ENCODE measurements around the gene THRSP. TPM values are rescaled to one million over a fixed set of nuclear protein-coding genes. Genes with fewer than 3 reads are reported as not detected.

The THRSP gene
- total and polyA plus RNA-seq, 7 experiments from 2014 or later = not detected

DNA sequence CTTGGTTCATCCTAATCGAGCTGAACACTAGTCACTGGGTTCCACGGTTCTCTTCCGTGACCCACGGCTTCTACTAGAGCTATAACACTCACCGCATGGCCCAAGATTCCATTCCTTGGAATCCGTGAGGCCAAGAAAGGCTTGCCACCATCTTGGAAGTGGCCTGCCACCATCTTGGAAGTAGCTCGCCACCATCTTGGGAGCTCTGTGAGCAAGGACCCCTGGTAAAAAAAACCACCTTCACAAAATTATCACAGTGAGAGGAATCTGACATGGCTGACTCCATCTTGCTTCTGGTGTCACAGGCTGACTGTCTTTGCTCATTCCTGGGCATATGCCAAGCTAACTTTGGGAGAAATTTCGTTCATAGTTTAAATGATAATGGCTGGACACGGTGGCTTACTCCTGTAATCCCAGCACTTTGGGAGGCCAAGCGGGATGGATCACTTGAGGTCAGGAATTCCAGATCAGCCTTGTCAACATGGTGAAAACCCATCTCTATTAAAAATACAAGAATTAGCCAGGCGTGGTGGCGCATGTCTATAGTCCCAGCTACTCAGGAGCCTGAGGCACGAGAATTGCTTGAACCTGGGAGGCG, 21.7 kb upstream of the THRSP start:
- Mint-ChIP-seq H3K9me3 (no peaks in the 10 kb centered on the region), H3K36me3 (no peaks in the 10 kb centered on the region), H3K4me3 (no peak overlapping the region), H3K27me3 (no peaks in the 10 kb centered on the region), H3K4me1 (peaks cover 17 to 23% (median 20%) of the 10 kb centered on the region in 7 donors), H3K27ac (no peak overlapping the region)
- H3K4me1 ChIP-seq (ENCODE audit: control insufficient read depth in 2 of 2, insufficient read depth in 2 of 2, low read length in 2 of 2) = peaks cover 0 to 10% of the 10 kb centered on the region in 2 donors
- H3K27me3 ChIP-seq (ENCODE audit: control insufficient read depth in 2 of 2, insufficient read depth in 2 of 2, low read length in 2 of 2) = no peaks in the 10 kb centered on the region
- ATAC-seq (no peak), DNase-seq (no peak)
- no peaks in the 10 kb centered on the region for H3K9me3 ChIP-seq (ENCODE audit: control insufficient read depth in 2 of 3, low read length in 3 of 3)
- H3K36me3 ChIP-seq (ENCODE audit: control insufficient read depth in 2 of 3, insufficient read depth in 3 of 3, low read length in 3 of 3) = no peaks in the 10 kb centered on the region
- no peak overlapping the region for H3K4me3 ChIP-seq (ENCODE audit: low read length)
- ChIA-PET CTCF (no interaction called here), POLR2A (no interaction called here)
- no peak overlapping the region for H3K27ac ChIP-seq (ENCODE audit: low read depth, low read length)
- intact Hi-C loops (cut with micrococcal nuclease) = no loop called here

DNA sequence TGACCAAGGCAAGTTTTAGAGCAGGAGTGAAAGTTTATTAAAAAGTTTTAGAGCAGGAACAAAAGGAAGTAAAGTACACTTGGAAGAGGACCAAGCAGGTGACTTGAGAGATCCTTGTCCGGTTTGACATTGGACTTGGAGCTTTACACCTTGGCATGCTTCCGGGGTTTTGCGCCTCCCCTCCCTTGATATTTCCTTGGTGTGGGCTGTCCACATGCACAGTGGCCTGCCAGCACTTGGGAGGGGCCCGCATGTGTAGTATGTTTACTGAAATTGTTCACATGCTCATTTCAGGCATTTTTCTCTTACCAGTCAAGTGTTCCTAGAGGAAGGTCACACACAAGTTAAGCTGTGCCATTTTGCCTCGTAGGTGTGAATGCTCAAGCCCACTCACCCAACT, 19.0 kb upstream of the THRSP start:
- no peaks in the 10 kb centered on the region for H3K9me3 ChIP-seq (ENCODE audit: control insufficient read depth in 2 of 3, low read length in 3 of 3)
- Mint-ChIP-seq H3K36me3 (no peaks in the 10 kb centered on the region), H3K27me3 (no peaks in the 10 kb centered on the region), H3K27ac (no peak overlapping the region), H3K9me3 (no peaks in the 10 kb centered on the region), H3K4me1 (peaks cover 14 to 21% (median 18%) of the 10 kb centered on the region in 7 donors), H3K4me3 (no peak overlapping the region)
- ATAC-seq (no peak), DNase-seq (no peak)
- CTCF ChIA-PET = no interaction called here
- no peaks in the 10 kb centered on the region for H3K36me3 ChIP-seq (ENCODE audit: control insufficient read depth in 2 of 3, insufficient read depth in 3 of 3, low read length in 3 of 3)
- peaks cover 0 to 10% of the 10 kb centered on the region in 2 donors for H3K4me1 ChIP-seq (ENCODE audit: control insufficient read depth in 2 of 2, insufficient read depth in 2 of 2, low read length in 2 of 2)
- intact Hi-C loops (cut with micrococcal nuclease) = loop anchor here in 1 of 2 donors (5.0 kb wide), 1 partner anchor 997 kb away; no protein-coding TSS in a partner anchor
- H3K27me3 ChIP-seq (ENCODE audit: control insufficient read depth in 2 of 2, insufficient read depth in 2 of 2, low read length in 2 of 2) = no peaks in the 10 kb centered on the region
- no peak overlapping the region for H3K4me3 ChIP-seq (ENCODE audit: low read length)
- POLR2A ChIA-PET = no interaction called here
- H3K27ac ChIP-seq (ENCODE audit: low read depth, low read length) = no peak overlapping the region

DNA sequence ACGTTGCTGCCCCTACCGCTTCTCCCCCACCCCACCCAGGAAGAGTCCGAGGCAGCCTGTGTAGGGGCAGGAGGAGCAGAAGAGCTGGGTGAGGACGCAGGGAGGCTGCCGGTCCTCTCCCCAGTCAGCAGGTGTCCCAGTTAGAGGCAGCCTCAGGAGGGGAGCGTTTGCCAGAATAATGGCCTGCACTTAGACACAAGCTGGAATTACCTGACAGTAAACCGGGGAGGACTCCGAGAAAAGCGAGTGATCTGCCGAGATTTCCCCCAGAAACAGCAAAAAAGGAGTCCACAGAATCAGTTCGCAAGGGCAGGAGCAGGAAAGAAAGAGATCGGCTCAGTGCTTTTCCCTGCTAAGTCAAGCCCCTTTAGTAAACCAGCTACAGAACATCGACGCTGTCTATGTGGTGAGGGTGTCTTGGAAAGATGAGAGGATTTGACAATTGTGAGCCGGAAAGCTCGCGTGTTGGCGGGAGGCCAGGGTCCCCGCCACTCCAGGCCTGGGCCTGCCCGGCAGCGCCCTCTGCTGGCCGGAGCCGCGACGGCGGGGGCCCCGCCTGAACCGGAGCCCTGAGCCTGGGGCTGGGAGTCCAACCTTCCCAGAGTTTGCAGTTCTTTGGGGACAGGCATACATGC, 17.7 kb upstream of the THRSP start:
- no peaks in the 10 kb centered on the region for H3K27me3 Mint-ChIP-seq
- ATAC-seq (peak; percentile 97), DNase-seq (peak; percentile 66 to 92 (median 83))
- no peaks in the 10 kb centered on the region for H3K36me3 ChIP-seq (ENCODE audit: control insufficient read depth in 2 of 3, insufficient read depth in 3 of 3, low read length in 3 of 3)
- intact Hi-C loops (cut with micrococcal nuclease) = loop anchor here (1.0 to 5.0 kb wide), 5 partner anchors 52 to 999 kb away; partner anchors contain the start of gene INTS4 (in 1 of the 2)
- ChIA-PET POLR2A (no interaction called here), CTCF (interaction anchor here (0.8 to 1.1 kb wide), 6 partner anchors 11 to 272 kb away, joined by 3 to 4 read pairs (median 3); partner anchors contain the start of gene INTS4)
- H3K27ac Mint-ChIP-seq = peak overlapping the region in 4 of 9 donors; percentile 4 to 67 (median 43)
- H3K4me3 Mint-ChIP-seq = peak overlapping the region; percentile 49 to 78 (median 73)
- no peaks in the 10 kb centered on the region for H3K9me3 ChIP-seq (ENCODE audit: control insufficient read depth in 2 of 3, low read length in 3 of 3)
- H3K27ac ChIP-seq (ENCODE audit: low read depth, low read length) = no peak overlapping the region
- no peaks in the 10 kb centered on the region for H3K27me3 ChIP-seq (ENCODE audit: control insufficient read depth in 2 of 2, insufficient read depth in 2 of 2, low read length in 2 of 2)
- H3K4me1 Mint-ChIP-seq = peaks cover 4 to 17% (median 9%) of the 10 kb centered on the region in 7 donors
- peak overlapping the region; percentile 57 for H3K4me3 ChIP-seq (ENCODE audit: low read length)
- no peaks in the 10 kb centered on the region for H3K36me3 Mint-ChIP-seq
- no peaks in the 10 kb centered on the region for H3K9me3 Mint-ChIP-seq
- peaks cover 0 to 10% of the 10 kb centered on the region in 2 donors for H3K4me1 ChIP-seq (ENCODE audit: control insufficient read depth in 2 of 2, insufficient read depth in 2 of 2, low read length in 2 of 2)

DNA sequence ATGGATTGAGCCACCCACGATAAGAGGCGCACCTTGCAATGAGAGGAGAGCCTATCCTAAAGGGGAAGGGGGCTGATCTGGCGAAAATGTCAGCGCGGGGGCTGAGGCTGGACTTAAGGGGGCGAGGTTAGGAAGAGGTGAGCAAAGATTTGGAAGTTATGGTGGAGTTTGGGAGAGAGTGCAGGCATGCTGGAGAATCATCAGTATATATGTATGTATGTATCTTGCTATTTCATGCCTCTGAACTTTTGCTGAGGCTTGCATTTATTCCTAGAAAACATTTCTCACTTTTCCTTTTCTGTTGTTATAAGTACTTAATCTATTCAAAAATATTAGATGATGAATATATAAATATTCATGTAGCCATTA, 17.2 kb upstream of the THRSP start:
- no peak overlapping the region for H3K4me3 ChIP-seq (ENCODE audit: low read length)
- peaks cover 0 to 10% of the 10 kb centered on the region in 2 donors for H3K4me1 ChIP-seq (ENCODE audit: control insufficient read depth in 2 of 2, insufficient read depth in 2 of 2, low read length in 2 of 2)
- H3K27ac ChIP-seq (ENCODE audit: low read depth, low read length) = no peak overlapping the region
- H3K36me3 ChIP-seq (ENCODE audit: control insufficient read depth in 2 of 3, insufficient read depth in 3 of 3, low read length in 3 of 3) = no peaks in the 10 kb centered on the region
- Mint-ChIP-seq H3K4me1 (peaks cover 4 to 19% (median 9%) of the 10 kb centered on the region in 7 donors), H3K27ac (peak overlapping the region in 1 of 9 donors; percentile 39), H3K36me3 (no peaks in the 10 kb centered on the region), H3K4me3 (peak overlapping the region in 4 of 10 donors; percentile 16 to 78 (median 72)), H3K9me3 (no peaks in the 10 kb centered on the region), H3K27me3 (no peaks in the 10 kb centered on the region)
- DNase-seq (no peak), ATAC-seq (no peak)
- intact Hi-C loops (cut with micrococcal nuclease) = loop anchor here (1.0 to 5.0 kb wide), 5 partner anchors 52 to 999 kb away; partner anchors contain the start of gene INTS4 (in 1 of the 2)
- H3K9me3 ChIP-seq (ENCODE audit: control insufficient read depth in 2 of 3, low read length in 3 of 3) = no peaks in the 10 kb centered on the region
- H3K27me3 ChIP-seq (ENCODE audit: control insufficient read depth in 2 of 2, insufficient read depth in 2 of 2, low read length in 2 of 2) = no peaks in the 10 kb centered on the region
- POLR2A ChIA-PET = no interaction called here
- CTCF ChIA-PET = interaction anchor here (0.8 to 1.1 kb wide), 6 partner anchors 11 to 273 kb away, joined by 3 to 4 read pairs (median 3); partner anchors contain the start of gene INTS4

DNA sequence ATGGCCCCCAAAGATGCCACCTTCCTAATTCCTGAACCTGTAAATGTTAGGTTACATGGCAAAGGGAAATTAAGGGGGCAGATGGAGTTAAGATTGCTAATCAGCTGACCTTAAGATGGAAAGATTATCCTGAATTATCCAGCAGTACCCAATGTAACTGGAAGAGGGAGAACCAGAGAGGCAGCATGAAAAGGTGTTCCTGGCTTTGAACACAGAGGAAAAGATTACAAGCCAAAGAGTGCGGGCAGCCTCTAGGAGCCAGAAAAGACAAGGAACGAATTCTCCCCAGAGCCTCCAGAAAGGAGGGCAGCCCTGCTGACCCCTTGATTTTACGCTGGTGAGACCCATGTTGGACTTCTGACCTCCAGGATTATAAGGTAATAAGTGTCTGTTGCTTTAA, 15.1 kb upstream of the THRSP start:
- Histone ChIP-seq H3K9me3 (ENCODE audit: control insufficient read depth in 2 of 3, low read length in 3 of 3) (no peaks in the 10 kb centered on the region), H3K27ac (ENCODE audit: low read depth, low read length) (no peak overlapping the region), H3K4me3 (ENCODE audit: low read length) (no peak overlapping the region), H3K36me3 (ENCODE audit: control insufficient read depth in 2 of 3, insufficient read depth in 3 of 3, low read length in 3 of 3) (no peaks in the 10 kb centered on the region), H3K4me1 (ENCODE audit: control insufficient read depth in 2 of 2, insufficient read depth in 2 of 2, low read length in 2 of 2) (peaks cover 0 to 10% of the 10 kb centered on the region in 2 donors), H3K27me3 (ENCODE audit: control insufficient read depth in 2 of 2, insufficient read depth in 2 of 2, low read length in 2 of 2) (no peaks in the 10 kb centered on the region)
- H3K27me3 Mint-ChIP-seq = no peaks in the 10 kb centered on the region
- H3K4me3 Mint-ChIP-seq = no peak overlapping the region
- H3K4me1 Mint-ChIP-seq = peaks cover 4 to 19% (median 9%) of the 10 kb centered on the region in 7 donors
- DNase-seq (no peak), ATAC-seq (no peak)
- POLR2A ChIA-PET = interaction anchor here (0.6 kb wide), 1 partner anchor 71 kb away, joined by 4 read pairs; no protein-coding TSS in a partner anchor
- intact Hi-C loops (cut with micrococcal nuclease) = loop anchor here in 1 of 2 donors (5.0 kb wide), 1 partner anchor 1001 kb away; no protein-coding TSS in a partner anchor
- H3K27ac Mint-ChIP-seq = no peak overlapping the region
- no peaks in the 10 kb centered on the region for H3K9me3 Mint-ChIP-seq
- CTCF ChIA-PET = no interaction called here
- peaks cover 0 to 2% (median 0%) of the 10 kb centered on the region in 5 donors for H3K36me3 Mint-ChIP-seq

DNA sequence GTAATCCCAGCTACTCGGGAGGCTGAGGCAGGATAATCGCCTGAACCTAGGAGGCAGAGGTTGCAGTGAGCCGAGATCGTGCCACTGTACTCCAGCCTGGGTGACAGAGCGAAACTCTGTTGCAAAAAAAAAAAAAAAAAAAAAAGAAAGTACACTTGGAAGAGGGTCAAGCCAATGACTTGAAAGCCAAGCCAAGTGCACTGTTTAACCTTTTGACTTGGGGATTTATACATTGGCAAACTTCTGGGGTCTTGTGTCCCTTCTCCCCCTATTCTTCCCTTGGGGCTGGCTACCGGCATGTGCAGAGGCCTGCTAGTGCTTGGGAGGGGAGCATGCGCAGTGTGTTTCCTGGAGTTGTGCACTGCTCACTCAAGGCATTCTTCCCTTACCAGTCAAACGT, 14.3 kb upstream of the THRSP start:
- DNase-seq = no peak
- CTCF ChIA-PET = no interaction called here
- intact Hi-C loops (cut with micrococcal nuclease) = loop anchor here in 1 of 2 donors (5.0 kb wide), 1 partner anchor 1002 kb away; no protein-coding TSS in a partner anchor

More for the DNA sequence above, 14.3 kb upstream of the THRSP start:
- Mint-ChIP-seq H3K4me1 (peaks cover 4 to 19% (median 9%) of the 10 kb centered on the region in 7 donors), H3K9me3 (no peaks in the 10 kb centered on the region), H3K36me3 (peaks cover 0 to 2% (median 0%) of the 10 kb centered on the region in 5 donors), H3K27me3 (no peaks in the 10 kb centered on the region), H3K4me3 (no peak overlapping the region), H3K27ac (no peak overlapping the region)
- Histone ChIP-seq H3K4me1 (ENCODE audit: control insufficient read depth in 2 of 2, insufficient read depth in 2 of 2, low read length in 2 of 2) (peaks cover 0 to 10% of the 10 kb centered on the region in 2 donors), H3K27ac (ENCODE audit: low read depth, low read length) (no peak overlapping the region), H3K27me3 (ENCODE audit: control insufficient read depth in 2 of 2, insufficient read depth in 2 of 2, low read length in 2 of 2) (no peaks in the 10 kb centered on the region), H3K9me3 (ENCODE audit: control insufficient read depth in 2 of 3, low read length in 3 of 3) (no peaks in the 10 kb centered on the region), H3K4me3 (ENCODE audit: low read length) (no peak overlapping the region), H3K36me3 (ENCODE audit: control insufficient read depth in 2 of 3, insufficient read depth in 3 of 3, low read length in 3 of 3) (no peaks in the 10 kb centered on the region)
- POLR2A ChIA-PET = no interaction called here
- no peak for ATAC-seq
